Measurements from ENCODE around the gene VMAC. TPM values are rescaled to one million over a fixed set of nuclear protein-coding genes. Genes with fewer than 3 reads are reported as not detected.
"Not testable (repeated sequence)": the region's sequence is repeated elsewhere in the genome, so short reads cannot be mapped to it uniquely, and the experiment has no call there.

The VMAC gene, protein sequence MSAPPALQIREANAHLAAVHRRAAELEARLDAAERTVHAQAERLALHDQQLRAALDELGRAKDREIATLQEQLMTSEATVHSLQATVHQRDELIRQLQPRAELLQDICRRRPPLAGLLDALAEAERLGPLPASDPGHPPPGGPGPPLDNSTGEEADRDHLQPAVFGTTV
- total RNA-seq (4.4 and 4.7 TPM in 2 replicates), polyA plus RNA-seq (6.9 and 8.9 TPM in 2 replicates), polyA minus RNA-seq (1.9 and 3.9 TPM in 2 replicates), Bru-seq, nascent RNA (percentile 47 among the genes with signal in this experiment), BruChase-seq, experiment 1, labeled RNA remaining after a 6-hour chase (percentile 74 among the genes with signal in this experiment), BruChase-seq, experiment 2, labeled RNA remaining after a 2-hour chase (percentile 64 among the genes with signal in this experiment)
- 2.1 and 3.2 TPM in 2 replicates for polyA plus RNA-seq (2011; cell fraction: cytosol; rRNA removed)
- 21.6 TPM in 2 replicates for polyA plus RNA-seq (2011; cell fraction: nucleus; rRNA removed)
- polyA plus RNA-seq (2012): 2.1 and 2.6 TPM in 2 replicates
- 0.72 TPM for polyA minus RNA-seq (2011; cell fraction: cytosol; rRNA and poly(A)+ RNA removed)
- polyA minus RNA-seq (2011; cell fraction: nucleus; rRNA and poly(A)+ RNA removed): 4.0 and 4.6 TPM in 2 replicates
- long read RNA-seq, partial matches to known transcripts: 0 of 6 reads
- long read RNA-seq, other reads (novel, unspliced or antisense): 3 of 6 reads

- dilution Hi-C loops (cut with MboI; ENCODE audit: extremely low pct_ligation_motif_present, low sequenced_read_pairs): no loop called here
- Histone ChIP-seq H2AFZ (ENCODE audit: low read depth, low read length) (peak within 1 kb of the TSS; percentile 69), H3K36me3 (ENCODE audit: control insufficient read depth in 2 of 2, extremely low read depth in 1 of 2, insufficient read depth in 2 of 2, low read length in 2 of 2) (peaks cover 0 to 5% of the 10 kb centered on the region in 2 experiments), H3K4me2 (ENCODE audit: insufficient read depth, low read length) (peak within 1 kb of the TSS; percentile 87), H3K9me1 (replicated peaks; ENCODE audit: control insufficient read depth, extremely low read depth, insufficient read depth, low read length) (no peaks in the 10 kb centered on the region), H4K20me1 (replicated peaks; ENCODE audit: control insufficient read depth, extremely low read depth, insufficient read depth, low read length) (no peaks in the 10 kb centered on the region), H3K79me2 (ENCODE audit: control insufficient read depth, insufficient read depth, low read length) (peaks cover 32% of the 10 kb centered on the region), H3K9ac (replicated peaks; ENCODE audit: extremely low read depth, insufficient read depth, low read length) (peak within 1 kb of the TSS; percentile 99), H3K27me3 (ENCODE audit: control insufficient read depth in 2 of 2, insufficient read depth in 2 of 2, low read length in 2 of 2) (no peaks in the 10 kb centered on the region), H3K4me3 (replicated peaks in 1 of 3; ENCODE audit: insufficient read depth in 1 of 3, low read depth in 1 of 3, low read length in 3 of 3) (peak within 1 kb of the TSS; percentile 45 to 89 (median 86)), H3K27ac (ENCODE audit: insufficient read depth, low read depth, low read length) (peak within 1 kb of the TSS; percentile 90), H3K9me3 (replicated peaks; ENCODE audit: control insufficient read depth, insufficient read depth, low read length) (no peaks in the 10 kb centered on the region), H3K4me1 (ENCODE audit: control insufficient read depth, extremely low read depth, insufficient read depth, low read length) (peaks cover 8% of the 10 kb centered on the region)
- no TSS peak for BruUV-seq (replicated peaks)
- ChIA-PET POLR2A (interaction anchor here (0.5 to 3.0 kb wide), 7 partner anchors 31 to 595 kb away, joined by 3 to 14 read pairs (median 3); partner anchors contain the start of genes RPL36, SAFB and SAFB2), CTCF (interaction anchor here (0.6 to 3.5 kb wide), 5 partner anchors 30 to 184 kb away, joined by 3 to 37 read pairs (median 7); partner anchors contain the start of genes CATSPERD and LONP1)
- peak; percentile 100 for DNase-seq (ENCODE audit: low read depth, low spot score)
- TF ChIP-seq EZH2 (IDR thresholded peaks at IDR 0.05; ENCODE audit: borderline replicate concordance, low read depth, low read length, severe bottlenecking) (no peak), POLR2A (IDR thresholded peaks at IDR 0.05; ENCODE audit: low read depth, low read length) (peak; percentile 56), POLR2AphosphoS5 (IDR thresholded peaks at IDR 0.05; ENCODE audit: insufficient read depth, low read depth, low read length) (peak; percentile 71)
- peak; percentile 100 for FAIRE-seq
- intact Hi-C loops (cut with micrococcal nuclease): loop anchor here (1.0 to 10.0 kb wide), 7 partner anchors 58 to 210 kb away; partner anchors contain the start of genes CATSPERD, DUS3L, LONP1 and RANBP3
These were observed at the start of gene VMAC for GRCh38 chr19:5904352-5905113. Gene VMAC, plus strand, starts transcription at chr19:5904872. Its CDS starts 19 bp downstream, at chr19:5904891.

DNA sequence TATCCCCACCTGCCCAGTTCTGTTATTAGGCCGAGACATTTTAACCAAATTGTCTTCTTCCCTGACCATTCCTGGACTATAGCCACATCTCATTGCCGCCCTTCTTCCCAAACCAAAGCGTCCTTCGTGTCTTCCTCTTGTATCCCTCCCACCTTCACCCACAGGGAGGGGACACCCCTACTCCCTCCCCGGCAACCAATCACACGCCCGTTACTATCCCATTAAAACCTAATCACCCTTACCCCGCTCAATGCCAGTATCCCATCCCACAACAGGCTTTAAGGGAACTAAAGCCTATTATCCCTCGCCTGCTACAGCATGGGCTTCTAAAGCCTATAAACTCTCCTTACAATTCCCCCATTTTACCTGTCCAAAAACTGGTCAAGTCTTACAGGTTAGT is 49.5 kb upstream of the VMAC start:
- BruUV-seq (replicated peaks); H4K20me1 ChIP-seq (replicated peaks; ENCODE audit: control insufficient read depth, extremely low read depth, insufficient read depth, low read length); H3K4me3 ChIP-seq (replicated peaks in 1 of 3; ENCODE audit: insufficient read depth in 1 of 3, low read depth in 1 of 3, low read length in 3 of 3); H3K9ac ChIP-seq (replicated peaks; ENCODE audit: extremely low read depth, insufficient read depth, low read length); H3K9me1 ChIP-seq (replicated peaks; ENCODE audit: control insufficient read depth, extremely low read depth, insufficient read depth, low read length); H2AFZ ChIP-seq (ENCODE audit: low read depth, low read length); POLR2A ChIA-PET; H3K9me3 ChIP-seq (replicated peaks; ENCODE audit: control insufficient read depth, insufficient read depth, low read length); DNase-seq (ENCODE audit: low read depth, low spot score); FAIRE-seq; H3K4me2 ChIP-seq (ENCODE audit: insufficient read depth, low read length); H3K79me2 ChIP-seq (ENCODE audit: control insufficient read depth, insufficient read depth, low read length); intact Hi-C loops (cut with micrococcal nuclease); H3K36me3 ChIP-seq (ENCODE audit: control insufficient read depth in 2 of 2, extremely low read depth in 1 of 2, insufficient read depth in 2 of 2, low read length in 2 of 2); H3K4me1 ChIP-seq (ENCODE audit: control insufficient read depth, extremely low read depth, insufficient read depth, low read length); dilution Hi-C loops (cut with MboI; ENCODE audit: extremely low pct_ligation_motif_present, low sequenced_read_pairs); H3K27ac ChIP-seq (ENCODE audit: insufficient read depth, low read depth, low read length): not testable (repeated sequence)
- peaks cover 0 to 10% of the 10 kb centered on the region in 2 experiments for H3K27me3 ChIP-seq (ENCODE audit: control insufficient read depth in 2 of 2, insufficient read depth in 2 of 2, low read length in 2 of 2)
- CTCF ChIA-PET: interaction anchor here (1.5 kb wide), 1 partner anchor 51 kb away, joined by 5 read pairs; no protein-coding TSS in a partner anchor
